ENCODE measurements around the gene PTPRD. TPM values are rescaled to one million over a fixed set of nuclear protein-coding genes. Genes with fewer than 3 reads are reported as not detected.

PTPRD gene
- total and polyA plus RNA-seq, 4 donors, result 97.4 to 229 (median 161) TPM

- H3K9me3 ChIP-seq (ENCODE audit: control insufficient read depth, insufficient read depth, low read length), result no peaks in the 10 kb centered on the region
- H3K4me3 ChIP-seq (ENCODE audit: low read depth, low read length), result no peak overlapping the region
- no peaks in the 10 kb centered on the region for H3K27me3 ChIP-seq (ENCODE audit: control insufficient read depth, insufficient read depth, low read length)
- WGBS (ENCODE audit: insufficient coverage), result no CpG with 5 or more reads among the region's 3 CpGs
- H3K36me3 ChIP-seq (ENCODE audit: control insufficient read depth, insufficient read depth, low read length), result no peaks in the 10 kb centered on the region
- no peak for DNase-seq (ENCODE audit: low read depth in 4 of 6, low spot score in 6 of 6)
- H3K4me1 ChIP-seq (ENCODE audit: control insufficient read depth, insufficient read depth, low read length), result no peaks in the 10 kb centered on the region
- H3K27ac ChIP-seq (ENCODE audit: low read depth, low read length), result no peak overlapping the region
Measured at GRCh38 chr9:8533681-8534080, 2079.1 kb downstream of the PTPRD start.

GRCh38 chr9:8531826-8532415 lies 2080.9 kb downstream of the PTPRD start:
- 50% methylated on average over 1 of the region's 8 CpGs for WGBS (ENCODE audit: insufficient coverage)
- H3K27me3 ChIP-seq (ENCODE audit: control insufficient read depth, insufficient read depth, low read length), result no peaks in the 10 kb centered on the region
- no peak overlapping the region for H3K27ac ChIP-seq (ENCODE audit: low read depth, low read length)
- H3K9me3 ChIP-seq (ENCODE audit: control insufficient read depth, insufficient read depth, low read length), result no peaks in the 10 kb centered on the region
- DNase-seq (ENCODE audit: low read depth in 4 of 6, low spot score in 6 of 6), result peak in 2 of 6 donors; percentile 72
- H3K36me3 ChIP-seq (ENCODE audit: control insufficient read depth, insufficient read depth, low read length), result no peaks in the 10 kb centered on the region
- no peaks in the 10 kb centered on the region for H3K4me1 ChIP-seq (ENCODE audit: control insufficient read depth, insufficient read depth, low read length)
- H3K4me3 ChIP-seq (ENCODE audit: low read depth, low read length), result no peak overlapping the region

- Histone ChIP-seq H3K27me3 (ENCODE audit: control insufficient read depth, insufficient read depth, low read length) (no peaks in the 10 kb centered on the region), H3K4me3 (ENCODE audit: low read depth, low read length) (no peak overlapping the region), H3K9me3 (ENCODE audit: control insufficient read depth, insufficient read depth, low read length) (no peaks in the 10 kb centered on the region), H3K36me3 (ENCODE audit: control insufficient read depth, insufficient read depth, low read length) (no peaks in the 10 kb centered on the region), H3K4me1 (ENCODE audit: control insufficient read depth, insufficient read depth, low read length) (no peaks in the 10 kb centered on the region), H3K27ac (ENCODE audit: low read depth, low read length) (no peak overlapping the region)
- no CpG with 5 or more reads among the region's 3 CpGs for WGBS (ENCODE audit: insufficient coverage)
- DNase-seq (ENCODE audit: low read depth in 4 of 6, low spot score in 6 of 6), result no peak
Measured at GRCh38 chr9:8521112-8521511, 2091.7 kb downstream of the PTPRD start.

- no CpG with 5 or more reads among the region's 2 CpGs for WGBS (ENCODE audit: insufficient coverage)
Measured at GRCh38 chr9:8515748-8516147, 2097.1 kb downstream of the PTPRD start.

GRCh38 chr9:8514760-8515159 lies 2098.0 kb downstream of the PTPRD start:
- Histone ChIP-seq H3K27ac (ENCODE audit: low read depth, low read length) (no peak overlapping the region), H3K27me3 (ENCODE audit: control insufficient read depth, insufficient read depth, low read length) (no peaks in the 10 kb centered on the region), H3K36me3 (ENCODE audit: control insufficient read depth, insufficient read depth, low read length) (no peaks in the 10 kb centered on the region), H3K4me1 (ENCODE audit: control insufficient read depth, insufficient read depth, low read length) (no peaks in the 10 kb centered on the region), H3K9me3 (ENCODE audit: control insufficient read depth, insufficient read depth, low read length) (no peaks in the 10 kb centered on the region), H3K4me3 (ENCODE audit: low read depth, low read length) (no peak overlapping the region)
- WGBS (ENCODE audit: insufficient coverage), result no CpG with 5 or more reads among the region's 5 CpGs
- no peak for DNase-seq (ENCODE audit: low read depth in 4 of 6, low spot score in 6 of 6)

More at GRCh38 chr9:8515748-8516147, 2097.1 kb downstream of the PTPRD start:
- no peaks in the 10 kb centered on the region for H3K36me3 ChIP-seq (ENCODE audit: control insufficient read depth, insufficient read depth, low read length)
- H3K9me3 ChIP-seq (ENCODE audit: control insufficient read depth, insufficient read depth, low read length), result no peaks in the 10 kb centered on the region
- H3K27ac ChIP-seq (ENCODE audit: low read depth, low read length), result no peak overlapping the region
- no peaks in the 10 kb centered on the region for H3K4me1 ChIP-seq (ENCODE audit: control insufficient read depth, insufficient read depth, low read length)
- no peak for DNase-seq (ENCODE audit: low read depth in 4 of 6, low spot score in 6 of 6)
- no peaks in the 10 kb centered on the region for H3K27me3 ChIP-seq (ENCODE audit: control insufficient read depth, insufficient read depth, low read length)
- no peak overlapping the region for H3K4me3 ChIP-seq (ENCODE audit: low read depth, low read length)

GRCh38 chr9:8508671-8509290 lies 2104.0 kb downstream of the PTPRD start:
- H3K9me3 ChIP-seq (ENCODE audit: control insufficient read depth, insufficient read depth, low read length), result no peaks in the 10 kb centered on the region
- H3K27ac ChIP-seq (ENCODE audit: low read depth, low read length), result no peak overlapping the region
- no peaks in the 10 kb centered on the region for H3K27me3 ChIP-seq (ENCODE audit: control insufficient read depth, insufficient read depth, low read length)
- DNase-seq (ENCODE audit: low read depth in 4 of 6, low spot score in 6 of 6), result no peak
- no peaks in the 10 kb centered on the region for H3K4me1 ChIP-seq (ENCODE audit: control insufficient read depth, insufficient read depth, low read length)
- 80% methylated on average over 1 of the region's 1 CpG for WGBS (ENCODE audit: insufficient coverage)
- H3K36me3 ChIP-seq (ENCODE audit: control insufficient read depth, insufficient read depth, low read length), result no peaks in the 10 kb centered on the region
- H3K4me3 ChIP-seq (ENCODE audit: low read depth, low read length), result no peak overlapping the region

- Histone ChIP-seq H3K36me3 (ENCODE audit: control insufficient read depth, insufficient read depth, low read length) (no peaks in the 10 kb centered on the region), H3K4me3 (ENCODE audit: low read depth, low read length) (no peak overlapping the region), H3K4me1 (ENCODE audit: control insufficient read depth, insufficient read depth, low read length) (no peaks in the 10 kb centered on the region), H3K27me3 (ENCODE audit: control insufficient read depth, insufficient read depth, low read length) (no peaks in the 10 kb centered on the region), H3K9me3 (ENCODE audit: control insufficient read depth, insufficient read depth, low read length) (no peaks in the 10 kb centered on the region), H3K27ac (ENCODE audit: low read depth, low read length) (no peak overlapping the region)
- WGBS (ENCODE audit: insufficient coverage), result 100% methylated on average over 1 of the region's 4 CpGs
- no peak for DNase-seq (ENCODE audit: low read depth in 4 of 6, low spot score in 6 of 6)
Measured at GRCh38 chr9:8494571-8494970, 2118.2 kb downstream of the PTPRD start.

GRCh38 chr9:8492679-8493078 lies 2120.1 kb downstream of the PTPRD start:
- Histone ChIP-seq H3K4me3 (ENCODE audit: low read depth, low read length) (no peak overlapping the region), H3K27me3 (ENCODE audit: control insufficient read depth, insufficient read depth, low read length) (no peaks in the 10 kb centered on the region), H3K27ac (ENCODE audit: low read depth, low read length) (no peak overlapping the region), H3K4me1 (ENCODE audit: control insufficient read depth, insufficient read depth, low read length) (no peaks in the 10 kb centered on the region), H3K9me3 (ENCODE audit: control insufficient read depth, insufficient read depth, low read length) (no peaks in the 10 kb centered on the region), H3K36me3 (ENCODE audit: control insufficient read depth, insufficient read depth, low read length) (no peaks in the 10 kb centered on the region)
- no peak for DNase-seq (ENCODE audit: low read depth in 4 of 6, low spot score in 6 of 6)
- WGBS (ENCODE audit: insufficient coverage), result 94% methylated on average over 2 of the region's 4 CpGs

- no peaks in the 10 kb centered on the region for H3K4me1 ChIP-seq (ENCODE audit: control insufficient read depth, insufficient read depth, low read length)
- no peaks in the 10 kb centered on the region for H3K27me3 ChIP-seq (ENCODE audit: control insufficient read depth, insufficient read depth, low read length)
- H3K27ac ChIP-seq (ENCODE audit: low read depth, low read length), result no peak overlapping the region
- no peaks in the 10 kb centered on the region for H3K9me3 ChIP-seq (ENCODE audit: control insufficient read depth, insufficient read depth, low read length)
- 88% methylated on average over 2 of the region's 2 CpGs for WGBS (ENCODE audit: insufficient coverage)
- DNase-seq (ENCODE audit: low read depth in 4 of 6, low spot score in 6 of 6), result no peak
- H3K36me3 ChIP-seq (ENCODE audit: control insufficient read depth, insufficient read depth, low read length), result no peaks in the 10 kb centered on the region
- H3K4me3 ChIP-seq (ENCODE audit: low read depth, low read length), result no peak overlapping the region
Measured at GRCh38 chr9:8492024-8492423, 2120.8 kb downstream of the PTPRD start.

GRCh38 chr9:8491563-8491962 lies 2121.2 kb downstream of the PTPRD start:
- Histone ChIP-seq H3K4me1 (ENCODE audit: control insufficient read depth, insufficient read depth, low read length) (no peaks in the 10 kb centered on the region), H3K36me3 (ENCODE audit: control insufficient read depth, insufficient read depth, low read length) (no peaks in the 10 kb centered on the region), H3K4me3 (ENCODE audit: low read depth, low read length) (no peak overlapping the region), H3K27ac (ENCODE audit: low read depth, low read length) (no peak overlapping the region), H3K9me3 (ENCODE audit: control insufficient read depth, insufficient read depth, low read length) (no peaks in the 10 kb centered on the region), H3K27me3 (ENCODE audit: control insufficient read depth, insufficient read depth, low read length) (no peaks in the 10 kb centered on the region)
- 60% methylated on average over 2 of the region's 5 CpGs for WGBS (ENCODE audit: insufficient coverage)
- DNase-seq (ENCODE audit: low read depth in 4 of 6, low spot score in 6 of 6), result peak in 1 of 6 donors; percentile 61

Data from spinal cord (tissue), 10 donors.